ENCODE data around the gene SFXN4.
"Not testable (repeated sequence)": the region's sequence is repeated elsewhere in the genome, so short reads cannot be mapped to it uniquely, and the experiment has no call there.

Gene SFXN4

GRCh38 chr10:119107771-119108170, 57.7 kb downstream of the SFXN4 start:
- DNase-seq (ENCODE audit: low read depth) = not testable (repeated sequence)

GRCh38 chr10:119107106-119107505, 58.4 kb downstream of the SFXN4 start:
- not testable (repeated sequence) for DNase-seq (ENCODE audit: low read depth)

GRCh38 chr10:119105899-119106298, 59.6 kb downstream of the SFXN4 start:
- not testable (repeated sequence) for DNase-seq (ENCODE audit: low read depth)

DNA sequence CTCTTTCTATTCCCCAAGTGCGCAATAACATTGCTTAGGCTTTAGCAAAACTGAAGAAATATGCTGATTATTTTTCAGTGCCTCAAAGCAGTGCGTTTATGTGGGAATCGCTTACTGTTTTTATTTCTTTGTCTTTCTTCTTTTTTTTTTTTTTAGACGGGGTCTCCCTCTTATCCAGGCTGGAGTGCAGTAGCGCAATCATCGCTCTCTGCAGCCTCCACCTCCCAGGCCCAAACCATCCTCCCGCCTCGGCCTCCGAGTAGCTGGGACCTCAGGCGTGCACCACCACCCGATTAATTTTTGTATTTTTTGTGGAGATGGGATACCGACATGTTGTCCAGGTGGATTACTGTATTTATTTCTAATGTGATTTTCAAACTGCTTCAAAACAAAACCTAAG, 60.4 kb downstream of the SFXN4 start:
- DNase-seq (ENCODE audit: low read depth) = no peak

DNA sequence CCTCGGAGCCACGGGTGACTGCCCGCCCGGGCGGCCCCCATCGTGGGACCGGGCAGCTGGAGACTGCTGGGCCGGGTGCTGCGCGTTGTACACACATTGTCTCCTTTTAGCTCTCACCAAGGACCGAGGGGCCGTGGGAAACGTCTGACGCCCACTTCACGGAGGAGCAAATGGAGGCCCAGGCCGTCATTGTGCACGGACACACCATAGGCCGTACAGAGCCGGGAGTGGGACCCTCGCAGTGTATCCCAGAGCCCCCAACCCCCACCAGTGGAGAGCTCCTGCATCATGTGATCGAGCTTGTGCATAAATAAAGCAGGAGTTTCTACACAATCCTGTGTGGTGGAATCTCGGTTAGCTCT, 60.9 kb downstream of the SFXN4 start:
- DNase-seq (ENCODE audit: low read depth) = no peak

DNA sequence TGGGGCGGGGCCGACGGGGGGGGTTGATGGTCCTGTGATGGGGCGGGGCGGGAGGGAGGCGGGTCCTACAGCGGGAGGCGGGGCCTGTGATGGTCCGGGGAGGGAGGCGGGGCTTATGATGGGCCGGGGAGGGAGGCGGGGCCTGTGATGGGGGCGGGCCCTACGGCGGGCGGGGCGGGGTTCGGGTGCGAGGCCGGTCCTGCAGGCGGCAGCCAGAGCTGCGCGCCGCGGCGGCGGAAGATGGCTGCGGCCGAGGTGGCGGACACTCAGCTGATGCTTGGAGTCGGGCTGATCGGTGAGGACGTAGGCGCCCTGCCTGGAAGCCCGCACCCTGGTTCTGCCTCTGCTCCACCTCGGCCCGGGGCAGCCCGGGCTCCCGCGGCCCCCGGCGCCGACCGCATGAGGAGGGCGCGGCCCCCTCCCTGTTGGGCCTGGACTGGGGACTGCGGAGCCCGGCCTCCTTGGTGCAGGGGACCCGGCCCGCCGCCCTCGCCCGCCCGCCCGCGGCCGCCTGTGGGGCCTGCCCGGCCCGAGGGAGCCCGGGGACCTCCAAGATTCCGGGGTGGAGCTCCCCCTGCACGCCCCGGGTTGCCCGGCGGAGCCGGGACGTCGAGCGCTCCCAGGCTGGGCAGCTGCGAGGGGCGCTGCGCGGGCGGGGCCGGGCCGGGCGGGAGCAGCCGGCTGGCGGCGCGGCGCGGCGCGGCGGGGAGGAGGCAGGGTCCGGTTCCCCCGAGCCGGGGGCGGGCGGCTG, 61.4 kb downstream of the SFXN4 start, which contains the start of gene DENND10:
DENND10 (plus strand) TSS at position 211 of the 751 bp plus-strand sequence; CDS start at position 241, 30 bp downstream.
- DNase-seq (ENCODE audit: low read depth) = peak; percentile 54

DNA sequence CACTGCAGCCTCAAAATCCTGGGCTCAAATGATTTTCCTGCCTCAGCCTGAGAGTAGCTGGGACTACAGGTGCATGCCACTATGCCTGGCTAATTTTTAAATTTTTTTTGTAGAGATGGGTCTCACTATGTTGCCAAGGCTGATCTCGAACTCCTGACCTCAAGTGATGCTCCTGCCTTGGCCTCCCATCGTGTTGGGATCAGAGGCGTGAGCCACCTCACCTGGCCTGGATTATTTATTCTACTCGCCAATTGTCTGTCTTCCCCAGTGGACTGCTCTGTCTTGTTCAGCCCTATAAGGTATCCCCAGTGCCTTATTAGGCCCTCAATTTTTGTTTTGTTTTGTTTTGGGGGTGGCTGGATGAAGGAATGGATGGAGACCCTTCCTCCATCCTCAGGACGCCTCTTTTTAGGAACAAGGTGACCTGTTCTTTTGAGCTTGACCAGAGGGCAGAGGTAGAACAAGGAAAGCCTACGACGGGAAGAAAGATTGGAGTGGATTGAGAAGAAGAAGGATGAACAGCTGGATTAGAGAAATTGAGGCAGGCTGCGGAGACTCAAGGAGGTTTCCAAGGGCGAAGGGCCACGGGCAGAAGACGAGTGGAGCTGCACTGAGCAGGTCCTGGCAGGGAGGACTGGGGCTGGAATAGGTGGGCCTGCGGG, 62.1 kb downstream of the SFXN4 start:
- no peak for DNase-seq (ENCODE audit: low read depth)

GRCh38 chr10:119101366-119102098, 64.0 kb downstream of the SFXN4 start:
- DNase-seq (ENCODE audit: low read depth) = no peak

DNA sequence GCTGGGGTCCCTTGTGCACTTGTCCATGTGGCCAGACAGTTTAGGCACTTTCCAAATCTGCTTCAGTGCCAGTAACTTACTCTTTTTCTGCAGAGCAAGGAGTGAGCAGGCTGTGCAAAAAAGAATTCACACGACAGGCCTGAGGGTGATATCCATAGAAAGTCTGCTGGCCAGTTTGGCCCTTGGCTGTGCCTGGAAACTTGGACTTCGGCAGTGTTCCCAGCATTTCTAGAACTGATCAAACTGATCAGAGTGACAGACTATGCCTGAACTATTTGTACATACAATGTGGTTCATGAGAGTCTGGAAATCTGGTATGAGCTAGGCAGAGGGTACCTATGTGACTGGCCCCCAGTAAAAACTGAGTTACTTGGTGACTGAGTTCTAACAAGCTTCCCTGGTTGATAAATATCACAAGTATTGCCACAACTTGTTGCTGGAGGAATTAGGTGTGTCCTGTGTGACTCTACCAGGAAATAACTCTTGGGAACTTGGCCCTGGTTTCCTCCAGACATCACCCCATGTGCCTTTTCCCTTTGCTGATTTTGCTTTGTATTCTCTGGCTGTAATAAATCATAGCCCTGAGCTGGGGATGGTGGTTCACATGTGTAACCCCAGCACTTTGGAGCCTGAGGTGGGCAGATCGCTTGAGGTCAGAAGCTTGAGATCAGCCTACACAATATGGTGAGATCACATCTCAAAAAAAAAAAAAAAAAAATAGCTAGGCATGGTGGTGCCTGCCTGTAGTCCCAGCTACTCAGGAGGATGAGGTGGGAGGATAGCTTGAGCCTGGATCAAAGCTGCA, 64.9 kb downstream of the SFXN4 start:
- no peak for DNase-seq (ENCODE audit: low read depth)

- no peak for DNase-seq (ENCODE audit: low read depth)
Observed at GRCh38 chr10:119098576-119098975, 66.9 kb downstream of the SFXN4 start.

- DNase-seq (ENCODE audit: low read depth) = not testable (repeated sequence)
Observed at GRCh38 chr10:119096641-119097415, 68.7 kb downstream of the SFXN4 start.

- no peak for DNase-seq (ENCODE audit: low read depth)
Observed at GRCh38 chr10:119095640-119096039, 69.9 kb downstream of the SFXN4 start.

GRCh38 chr10:119090968-119091367, 74.5 kb downstream of the SFXN4 start:
- no peak for DNase-seq (ENCODE audit: low read depth)
